HEK293T (cell line): Measurements from ENCODE around the gene CEP164.
A peak's percentile ranks its signal among the peaks of the same experiment; 100 is the strongest.

Experiments
- CTCF ChIA-PET: fragments of 350-600 bp; formaldehyde crosslinking; extraction: SDS; loops from one replicate; lab custom pipeline; 2021; ENCODE audit warnings: antibody characterized with exemption, inconsistent platforms; lab: Yijun Ruan, JAX
- POLR2A ChIA-PET: fragments of 350-600 bp; formaldehyde crosslinking; extraction: SDS; loops from one replicate; lab custom pipeline; 2020; ENCODE audit warnings: antibody characterized with exemption, inconsistent platforms; lab: Yijun Ruan, JAX
- DNase-seq: peaks from one replicate; pipeline ENCODE4 v3.0.0; 2012; ENCODE audit warnings: mixed read lengths; ENCODE audit errors: extremely low spot score
- ARNT ChIP-seq: fragments of 450-650 bp; IDR thresholded peaks from 2 replicates; pipeline ENCODE4 v1.6.1; 2017; ENCODE audit warnings: mild to moderate bottlenecking
- BHLHE40 ChIP-seq: fragments of 450-650 bp; IDR thresholded peaks from 2 replicates; pipeline ENCODE4 v1.6.1; 2016; ENCODE audit warnings: mild to moderate bottlenecking, moderate library complexity, borderline replicate concordance
- CTBP1 ChIP-seq: fragments of 450-650 bp; IDR thresholded peaks from 2 replicates; pipeline ENCODE4 v1.6.1; 2016; ENCODE audit warnings: borderline replicate concordance
- ELF4 ChIP-seq: fragments of 450-650 bp; IDR thresholded peaks from 2 replicates; pipeline ENCODE4 v1.6.1; 2017; ENCODE audit warnings: antibody characterized with exemption
- FOXA1 ChIP-seq: fragments of 450-650 bp; IDR thresholded peaks from 2 replicates; pipeline ENCODE4 v1.6.1; 2016; ENCODE audit warnings: mild to moderate bottlenecking
- FOXK2 ChIP-seq: fragments of 450-650 bp; IDR thresholded peaks from 2 replicates; pipeline ENCODE4 v1.6.1; 2016; ENCODE audit warnings: mild to moderate bottlenecking
- FOXM1 ChIP-seq: fragments of 450-650 bp; IDR thresholded peaks from 2 replicates; pipeline ENCODE4 v1.6.1; 2017; ENCODE audit warnings: mild to moderate bottlenecking, borderline replicate concordance
- HDGF ChIP-seq: fragments of 450-650 bp; IDR thresholded peaks from 2 replicates; pipeline ENCODE4 v1.6.1; 2017; ENCODE audit warnings: antibody characterized with exemption, borderline replicate concordance
- L3MBTL2 ChIP-seq: fragments of 450-650 bp; conservative IDR thresholded peaks from 2 replicates; pipeline ENCODE4 v1.6.1; 2016; ENCODE audit warnings: mild to moderate bottlenecking
- LEF1 ChIP-seq: fragments of 450-650 bp; IDR thresholded peaks from 2 replicates; pipeline ENCODE4 v1.6.1; 2017; ENCODE audit warnings: mild to moderate bottlenecking, borderline replicate concordance
- NFRKB ChIP-seq: fragments of 450-650 bp; IDR thresholded peaks from 2 replicates; pipeline ENCODE4 v1.6.1; 2016; ENCODE audit warnings: mild to moderate bottlenecking, moderate library complexity
- SP1 ChIP-seq: fragments of 450-650 bp; IDR thresholded peaks from 2 replicates; pipeline ENCODE4 v1.6.1; 2017
- SUZ12 ChIP-seq: fragments of 450-650 bp; IDR thresholded peaks from 2 replicates; pipeline ENCODE4 v1.6.1; 2016; ENCODE audit warnings: mild to moderate bottlenecking
- TARDBP ChIP-seq: fragments of 450-650 bp; IDR thresholded peaks from 2 replicates; pipeline ENCODE4 v1.6.1; 2016
- ZNF384 ChIP-seq: fragments of 450-650 bp; IDR thresholded peaks from 2 replicates; pipeline ENCODE4 v1.6.1; 2016
- TF ChIP-seq, protein P1 (sequence below): fragments of 450-650 bp; IDR thresholded peaks from 2 replicates; pipeline ENCODE4 v1.6.1; 2016

CEP164 gene

DNA sequence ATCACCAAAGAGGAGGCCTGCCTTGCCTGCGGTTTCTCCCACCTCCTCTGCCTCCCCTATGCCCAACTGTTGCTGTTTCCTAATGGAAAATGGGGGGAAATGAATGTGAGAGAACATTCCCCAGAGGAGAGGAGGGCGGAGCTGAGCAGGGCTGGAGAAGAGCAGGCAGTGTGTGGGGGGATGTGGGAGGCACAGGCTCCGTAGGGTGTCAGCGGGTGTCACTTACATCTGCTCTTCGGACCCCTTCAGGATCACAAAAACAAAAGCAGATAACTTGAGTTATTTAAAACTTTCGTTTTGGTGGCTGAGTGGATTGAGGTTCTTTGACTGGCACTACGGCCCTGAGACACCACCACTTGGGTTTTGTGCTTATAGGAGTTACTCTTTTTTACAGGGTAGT lies 93.8 kb downstream of the CEP164 start:
- TF ChIP-seq, protein P1, sequence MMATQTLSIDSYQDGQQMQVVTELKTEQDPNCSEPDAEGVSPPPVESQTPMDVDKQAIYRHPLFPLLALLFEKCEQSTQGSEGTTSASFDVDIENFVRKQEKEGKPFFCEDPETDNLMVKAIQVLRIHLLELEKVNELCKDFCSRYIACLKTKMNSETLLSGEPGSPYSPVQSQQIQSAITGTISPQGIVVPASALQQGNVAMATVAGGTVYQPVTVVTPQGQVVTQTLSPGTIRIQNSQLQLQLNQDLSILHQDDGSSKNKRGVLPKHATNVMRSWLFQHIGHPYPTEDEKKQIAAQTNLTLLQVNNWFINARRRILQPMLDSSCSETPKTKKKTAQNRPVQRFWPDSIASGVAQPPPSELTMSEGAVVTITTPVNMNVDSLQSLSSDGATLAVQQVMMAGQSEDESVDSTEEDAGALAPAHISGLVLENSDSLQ = no peak
- TF ChIP-seq BHLHE40 = no peak
- no peak for TF ChIP-seq TARDBP
- TF ChIP-seq ARNT = no peak
- no peak for TF ChIP-seq CTBP1
- TF ChIP-seq NFRKB = no peak
- no peak for TF ChIP-seq L3MBTL2
- no peak for TF ChIP-seq SUZ12
- no peak for TF ChIP-seq HDGF
- TF ChIP-seq LEF1 = no peak
- TF ChIP-seq SP1 = no peak
- no peak for TF ChIP-seq FOXK2
- TF ChIP-seq ZNF384 = no peak
- POLR2A ChIA-PET = no interaction called here
- CTCF ChIA-PET = no interaction called here
- no peak for DNase-seq

DNA sequence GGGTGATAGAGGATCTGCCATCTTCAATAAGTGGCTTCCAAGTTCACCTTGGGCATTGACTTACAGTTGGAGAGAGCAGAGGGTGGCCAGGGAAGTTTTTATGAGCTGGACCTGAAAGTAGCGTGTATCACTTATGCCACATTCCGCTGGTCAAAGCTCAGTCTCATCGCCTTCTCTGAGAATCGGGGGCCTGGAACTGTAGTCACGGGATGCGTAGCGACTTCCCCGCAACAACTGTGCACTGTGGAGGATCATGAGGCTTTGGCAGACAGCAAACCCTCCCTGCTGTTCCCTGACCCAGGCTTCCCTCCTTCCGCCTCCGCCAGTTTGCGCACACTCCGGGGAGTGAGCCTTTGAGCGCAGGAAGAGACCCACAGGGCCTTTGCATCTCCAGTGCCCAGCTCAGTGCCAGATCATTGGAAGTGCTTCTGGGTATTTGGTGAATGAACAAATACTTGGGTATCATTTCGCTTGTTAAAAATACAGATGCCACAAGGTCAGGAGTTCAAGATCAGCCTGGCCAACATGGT lies 95.5 kb downstream of the CEP164 start:
- CTCF ChIA-PET = interaction anchor here (0.6 kb wide), 1 partner anchor 754 kb away, joined by 3 read pairs; the partner anchor contains the start of gene SCN2B
- DNase-seq = no peak
- no peak for TF ChIP-seq SP1
- no peak for TF ChIP-seq FOXA1
- TF ChIP-seq ELF4 = no peak
- no peak for TF ChIP-seq LEF1
- TF ChIP-seq FOXM1 = no peak
- no peak for TF ChIP-seq BHLHE40
- TF ChIP-seq ARNT = no peak
- TF ChIP-seq, protein P1 = no peak
- TF ChIP-seq CTBP1 = no peak
- POLR2A ChIA-PET = no interaction called here

DNA sequence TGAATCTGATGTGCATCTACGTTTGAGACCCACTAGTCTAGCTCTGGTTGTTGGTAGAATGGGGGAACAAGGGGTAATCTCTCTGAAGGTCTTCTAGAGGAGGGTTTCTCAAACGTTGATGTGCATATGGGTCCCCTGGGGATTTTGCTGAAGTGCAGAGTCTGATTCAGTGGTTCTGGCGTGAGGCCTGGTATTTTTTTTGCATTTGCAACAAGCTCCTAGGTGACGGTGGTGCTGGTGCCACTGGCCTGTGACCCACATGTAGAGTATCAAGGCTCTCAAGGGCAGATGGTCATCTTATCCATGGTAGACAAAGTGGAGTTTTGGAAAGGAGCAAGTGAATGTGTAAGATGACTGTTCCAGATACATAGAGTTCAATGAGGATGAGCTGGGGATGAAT lies 97.1 kb downstream of the CEP164 start:
- POLR2A ChIA-PET = no interaction called here
- CTCF ChIA-PET = interaction anchor here (2.9 to 3.8 kb wide), 2 partner anchors 19 to 383 kb away, joined by 11 to 35 read pairs; no protein-coding TSS in a partner anchor
- TF ChIP-seq ELF4 = no peak
- TF ChIP-seq CTBP1 = no peak
- no peak for TF ChIP-seq BHLHE40
- DNase-seq = no peak

GRCh38 chr11:117425679-117426296 lies 98.1 kb downstream of the CEP164 start:
- ChIA-PET CTCF (interaction anchor here (0.6 to 3.8 kb wide), 28 partner anchors 10 to 997 kb away, joined by 3 to 35 read pairs (median 3); partner anchors contain the start of gene CEP164), POLR2A (no interaction called here)

DNA sequence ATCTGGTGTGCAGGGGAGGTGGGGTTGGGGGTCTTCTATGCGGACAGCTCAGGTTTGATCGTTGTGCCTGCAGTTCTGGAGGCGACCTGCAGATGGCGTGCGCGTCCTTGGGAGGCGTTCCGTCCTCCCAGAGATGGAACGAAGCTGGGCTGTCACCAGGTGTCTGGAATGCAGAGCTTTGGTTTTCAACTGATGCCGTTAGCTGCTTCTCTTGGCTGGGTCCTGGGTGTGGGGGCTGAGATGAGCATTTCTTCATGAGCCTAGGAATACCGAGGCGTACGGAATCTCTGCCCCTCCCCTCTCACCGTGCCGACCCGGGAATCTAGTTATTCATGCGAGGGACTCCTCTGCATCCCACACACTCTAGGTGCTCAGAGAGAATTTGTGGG lies 98.6 kb downstream of the CEP164 start:
- CTCF ChIA-PET = interaction anchor here (0.6 to 3.8 kb wide), 34 partner anchors 10 to 529 kb away, joined by 3 to 35 read pairs (median 3); partner anchors contain the start of gene CEP164
- DNase-seq = peak; percentile 88
- POLR2A ChIA-PET = no interaction called here
- TF ChIP-seq ARNT (no peak), BHLHE40 (no peak)

More at GRCh38 chr11:117425679-117426296, 98.1 kb downstream of the CEP164 start:
- DNase-seq = no peak
- TF ChIP-seq SP1 = no peak
- TF ChIP-seq ZNF384 = no peak
- no peak for TF ChIP-seq ELF4
- TF ChIP-seq FOXM1 = no peak
- TF ChIP-seq, protein P1 = no peak
- TF ChIP-seq ARNT = no peak
- no peak for TF ChIP-seq BHLHE40

GRCh38 chr11:117426941-117427340 lies 99.3 kb downstream of the CEP164 start:
- no peak for DNase-seq
- ChIA-PET POLR2A (no interaction called here), CTCF (interaction anchor here (0.5 to 3.8 kb wide), 15 partner anchors 10 to 519 kb away, joined by 3 to 35 read pairs (median 4); no protein-coding TSS in a partner anchor)
- TF ChIP-seq NFRKB = no peak
- TF ChIP-seq FOXA1 = no peak
- no peak for TF ChIP-seq TARDBP
- no peak for TF ChIP-seq CTBP1

GRCh38 chr11:117427356-117427874 lies 99.8 kb downstream of the CEP164 start:
- TF ChIP-seq LEF1 (no peak), FOXM1 (no peak), HDGF (no peak), ZNF384 (no peak)
- POLR2A ChIA-PET = no interaction called here
- no peak for DNase-seq
- CTCF ChIA-PET = interaction anchor here (0.5 to 3.8 kb wide), 6 partner anchors 16 to 389 kb away, joined by 3 to 35 read pairs (median 8); no protein-coding TSS in a partner anchor
